Neural cell (in vitro differentiated cells): Measurements from ENCODE around the gene MGLL. TPM values are rescaled to one million over a fixed set of nuclear protein-coding genes. Genes with fewer than 3 reads are reported as not detected.

Experiments
- H2AFZ ChIP-seq: fragments of 200-600, 300-800 bp; sonication (generic), shearing (Covaris generic); 2 replicates; pipeline ENCODE4 v1.6.0; 2014; ENCODE audit warnings: low read depth, mild to moderate bottlenecking, antibody characterized with exemption, low read length, moderate library complexity
- H3F3A ChIP-seq: fragments of 200-600 bp; shearing (Covaris generic); 2 replicates; pipeline ENCODE4 v1.6.1; 2016; ENCODE audit warnings: mild to moderate bottlenecking, moderate library complexity, mixed read lengths, antibody characterized with exemption, low read length; ENCODE audit not compliant: insufficient read depth, poor library complexity, severe bottlenecking
- H3K27ac ChIP-seq: fragments of 200-600, 300-800 bp; sonication (generic), shearing (Covaris generic); 2 replicates; pipeline ENCODE4 v1.5.1; 2014; ENCODE audit warnings: mild to moderate bottlenecking, low read length, moderate library complexity
- H3K27me3 ChIP-seq: fragments of 300-800, 200-600 bp; sonication (generic), shearing (Covaris generic); 2 replicates; pipeline ENCODE4 v1.6.0; 2014; ENCODE audit warnings: mild to moderate bottlenecking, low read depth, low read length, moderate library complexity; ENCODE audit not compliant: insufficient read depth
- H3K36me3 ChIP-seq: fragments of 300-800, 200-600 bp; sonication (generic), shearing (Covaris generic); 2 replicates; pipeline ENCODE4 v1.5.1; 2014; ENCODE audit warnings: mild to moderate bottlenecking, antibody characterized with exemption, low read length, moderate library complexity; ENCODE audit not compliant: insufficient read depth
- H3K4me2 ChIP-seq: fragments of 300-800, 200-600 bp; sonication (generic), shearing (Covaris generic); 2 replicates; pipeline ENCODE4 v1.6.0; 2014; ENCODE audit warnings: mild to moderate bottlenecking, low read length
- H3K4me3 ChIP-seq: fragments of 300-800, 200-600 bp; sonication (generic), shearing (Covaris generic); 2 replicates; pipeline ENCODE4 v1.5.1; 2014; ENCODE audit warnings: mild to moderate bottlenecking, low read length, moderate library complexity
- H3K79me2 ChIP-seq: fragments of 200-600 bp; shearing (Covaris generic); replicated peaks from 2 replicates; pipeline ENCODE4 v1.6.0; 2014; ENCODE audit warnings: mild to moderate bottlenecking, low read length, moderate library complexity; ENCODE audit not compliant: insufficient read depth
- H3K9ac ChIP-seq: fragments of 300-800, 200-600 bp; sonication (generic), shearing (Covaris generic); 2 replicates; pipeline ENCODE4 v1.6.1; 2016; ENCODE audit warnings: mild to moderate bottlenecking, low read length, mixed read lengths
- H3K9me2 ChIP-seq: fragments of 200-600 bp; shearing (Covaris generic); 2 replicates; pipeline ENCODE4 v1.6.1; 2016; ENCODE audit warnings: mild to moderate bottlenecking, low read length, mixed read lengths; ENCODE audit not compliant: insufficient read depth
- H3K9me3 ChIP-seq: fragments of 200-600, 300-800 bp; sonication (generic), shearing (Covaris generic); 2 replicates; pipeline ENCODE4 v1.6.1; 2016; ENCODE audit warnings: mild to moderate bottlenecking, mixed run types, low read length, moderate library complexity, mixed read lengths
- H4K20me1 ChIP-seq: fragments of 200-600 bp; shearing (Covaris generic); 2 replicates; pipeline ENCODE4 v1.6.1; 2016; ENCODE audit warnings: mild to moderate bottlenecking, mixed run types; ENCODE audit not compliant: insufficient read depth
- EP300 ChIP-seq: fragments of 450-650 bp; conservative IDR thresholded peaks from 2 replicates; pipeline ENCODE4 v1.6.1; 2014; ENCODE audit warnings: antibody characterized with exemption, mild to moderate bottlenecking, moderate library complexity; ENCODE audit not compliant: poor library complexity, severe bottlenecking
- EZH2 ChIP-seq: fragments of 200-600, 300-800 bp; shearing (Covaris generic), sonication (generic); IDR thresholded peaks from 2 replicates; pipeline ENCODE4 v1.6.1; 2014; ENCODE audit warnings: antibody characterized with exemption, low read length, borderline replicate concordance, mild to moderate bottlenecking; ENCODE audit not compliant: insufficient read depth, poor library complexity, severe bottlenecking
- MXI1 ChIP-seq: fragments of 450-650 bp; conservative IDR thresholded peaks from 2 replicates; pipeline ENCODE4 v1.6.1; 2014; ENCODE audit warnings: antibody characterized with exemption, mild to moderate bottlenecking; ENCODE audit not compliant: poor library complexity, severe bottlenecking
- POLR2AphosphoS5 ChIP-seq: IDR thresholded peaks from 2 replicates; pipeline ENCODE4 v1.6.1; 2012
- RAD21 ChIP-seq: fragments of 450-650 bp; conservative IDR thresholded peaks from 2 replicates; pipeline ENCODE4 v1.6.1; 2014; ENCODE audit warnings: antibody characterized with exemption, mild to moderate bottlenecking, moderate library complexity
- SMC3 ChIP-seq: fragments of 450-650 bp; conservative IDR thresholded peaks from 2 replicates; pipeline ENCODE4 v1.6.1; 2014; ENCODE audit warnings: antibody characterized with exemption, mild to moderate bottlenecking, moderate library complexity; ENCODE audit not compliant: poor library complexity
- TAF1 ChIP-seq: IDR thresholded peaks from 2 replicates; pipeline ENCODE4 v1.6.1; 2012; ENCODE audit warnings: low read depth
- polyA plus RNA-seq: library from polyadenylated mRNA; depleted of rRNA; stranded (reverse); fragments of >200 nt; gene quantifications from 2 replicates; pipeline ENCODE4 v1.2.3, GENCODE V29; 2014
- TF ChIP-seq, protein P1 (sequence below): IDR thresholded peaks from 2 replicates; pipeline ENCODE4 v1.6.1; 2012; ENCODE audit warnings: borderline replicate concordance
- TF ChIP-seq, protein P2 (sequence below): fragments of 450-650 bp; IDR thresholded peaks from 2 replicates; pipeline ENCODE4 v1.5.1; 2014; ENCODE audit warnings: antibody characterized with exemption, mild to moderate bottlenecking, moderate library complexity; ENCODE audit not compliant: poor library complexity, severe bottlenecking

MGLL gene
- polyA plus RNA-seq, 1 donor from 2014 or later: 2.0 TPM

DNA sequence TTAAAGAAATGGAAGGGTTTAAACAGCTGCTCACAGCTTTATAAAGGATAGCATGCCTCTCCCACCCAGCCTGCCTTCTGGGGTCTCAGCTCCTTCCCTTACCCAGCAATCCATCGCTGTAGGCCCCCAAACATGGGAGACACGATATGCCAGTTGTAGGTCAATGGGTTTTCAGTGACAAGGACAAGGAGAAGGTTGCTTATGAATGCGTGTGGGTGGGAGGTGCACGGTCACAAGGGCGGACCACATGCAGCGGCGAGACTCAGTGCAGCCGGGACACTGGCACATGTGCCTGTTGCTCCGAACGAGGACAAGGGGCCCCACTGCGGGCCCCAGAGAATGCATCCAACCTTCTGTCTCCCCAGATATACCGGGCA is 67.0 kb downstream of the MGLL start:
- no peaks in the 10 kb centered on the region for H3F3A ChIP-seq
- no peaks in the 10 kb centered on the region for H3K79me2 ChIP-seq
- no peaks in the 10 kb centered on the region for H3K36me3 ChIP-seq
- H4K20me1 ChIP-seq: no peaks in the 10 kb centered on the region
- no peak overlapping the region for H2AFZ ChIP-seq
- no peaks in the 10 kb centered on the region for H3K9me2 ChIP-seq
- no peak overlapping the region for H3K27ac ChIP-seq
- H3K4me3 ChIP-seq: no peak overlapping the region
- TF ChIP-seq, protein P1, sequence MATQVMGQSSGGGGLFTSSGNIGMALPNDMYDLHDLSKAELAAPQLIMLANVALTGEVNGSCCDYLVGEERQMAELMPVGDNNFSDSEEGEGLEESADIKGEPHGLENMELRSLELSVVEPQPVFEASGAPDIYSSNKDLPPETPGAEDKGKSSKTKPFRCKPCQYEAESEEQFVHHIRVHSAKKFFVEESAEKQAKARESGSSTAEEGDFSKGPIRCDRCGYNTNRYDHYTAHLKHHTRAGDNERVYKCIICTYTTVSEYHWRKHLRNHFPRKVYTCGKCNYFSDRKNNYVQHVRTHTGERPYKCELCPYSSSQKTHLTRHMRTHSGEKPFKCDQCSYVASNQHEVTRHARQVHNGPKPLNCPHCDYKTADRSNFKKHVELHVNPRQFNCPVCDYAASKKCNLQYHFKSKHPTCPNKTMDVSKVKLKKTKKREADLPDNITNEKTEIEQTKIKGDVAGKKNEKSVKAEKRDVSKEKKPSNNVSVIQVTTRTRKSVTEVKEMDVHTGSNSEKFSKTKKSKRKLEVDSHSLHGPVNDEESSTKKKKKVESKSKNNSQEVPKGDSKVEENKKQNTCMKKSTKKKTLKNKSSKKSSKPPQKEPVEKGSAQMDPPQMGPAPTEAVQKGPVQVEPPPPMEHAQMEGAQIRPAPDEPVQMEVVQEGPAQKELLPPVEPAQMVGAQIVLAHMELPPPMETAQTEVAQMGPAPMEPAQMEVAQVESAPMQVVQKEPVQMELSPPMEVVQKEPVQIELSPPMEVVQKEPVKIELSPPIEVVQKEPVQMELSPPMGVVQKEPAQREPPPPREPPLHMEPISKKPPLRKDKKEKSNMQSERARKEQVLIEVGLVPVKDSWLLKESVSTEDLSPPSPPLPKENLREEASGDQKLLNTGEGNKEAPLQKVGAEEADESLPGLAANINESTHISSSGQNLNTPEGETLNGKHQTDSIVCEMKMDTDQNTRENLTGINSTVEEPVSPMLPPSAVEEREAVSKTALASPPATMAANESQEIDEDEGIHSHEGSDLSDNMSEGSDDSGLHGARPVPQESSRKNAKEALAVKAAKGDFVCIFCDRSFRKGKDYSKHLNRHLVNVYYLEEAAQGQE: no peak
- TF ChIP-seq EZH2 (no peak), EP300 (no peak), RAD21 (no peak), POLR2AphosphoS5 (no peak), TAF1 (no peak), SMC3 (no peak), MXI1 (no peak)
- TF ChIP-seq, protein P2, sequence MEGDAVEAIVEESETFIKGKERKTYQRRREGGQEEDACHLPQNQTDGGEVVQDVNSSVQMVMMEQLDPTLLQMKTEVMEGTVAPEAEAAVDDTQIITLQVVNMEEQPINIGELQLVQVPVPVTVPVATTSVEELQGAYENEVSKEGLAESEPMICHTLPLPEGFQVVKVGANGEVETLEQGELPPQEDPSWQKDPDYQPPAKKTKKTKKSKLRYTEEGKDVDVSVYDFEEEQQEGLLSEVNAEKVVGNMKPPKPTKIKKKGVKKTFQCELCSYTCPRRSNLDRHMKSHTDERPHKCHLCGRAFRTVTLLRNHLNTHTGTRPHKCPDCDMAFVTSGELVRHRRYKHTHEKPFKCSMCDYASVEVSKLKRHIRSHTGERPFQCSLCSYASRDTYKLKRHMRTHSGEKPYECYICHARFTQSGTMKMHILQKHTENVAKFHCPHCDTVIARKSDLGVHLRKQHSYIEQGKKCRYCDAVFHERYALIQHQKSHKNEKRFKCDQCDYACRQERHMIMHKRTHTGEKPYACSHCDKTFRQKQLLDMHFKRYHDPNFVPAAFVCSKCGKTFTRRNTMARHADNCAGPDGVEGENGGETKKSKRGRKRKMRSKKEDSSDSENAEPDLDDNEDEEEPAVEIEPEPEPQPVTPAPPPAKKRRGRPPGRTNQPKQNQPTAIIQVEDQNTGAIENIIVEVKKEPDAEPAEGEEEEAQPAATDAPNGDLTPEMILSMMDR: no peak
- no peaks in the 10 kb centered on the region for H3K27me3 ChIP-seq
- H3K9me3 ChIP-seq: no peaks in the 10 kb centered on the region
- no peak overlapping the region for H3K4me2 ChIP-seq
- no peak overlapping the region for H3K9ac ChIP-seq

DNA sequence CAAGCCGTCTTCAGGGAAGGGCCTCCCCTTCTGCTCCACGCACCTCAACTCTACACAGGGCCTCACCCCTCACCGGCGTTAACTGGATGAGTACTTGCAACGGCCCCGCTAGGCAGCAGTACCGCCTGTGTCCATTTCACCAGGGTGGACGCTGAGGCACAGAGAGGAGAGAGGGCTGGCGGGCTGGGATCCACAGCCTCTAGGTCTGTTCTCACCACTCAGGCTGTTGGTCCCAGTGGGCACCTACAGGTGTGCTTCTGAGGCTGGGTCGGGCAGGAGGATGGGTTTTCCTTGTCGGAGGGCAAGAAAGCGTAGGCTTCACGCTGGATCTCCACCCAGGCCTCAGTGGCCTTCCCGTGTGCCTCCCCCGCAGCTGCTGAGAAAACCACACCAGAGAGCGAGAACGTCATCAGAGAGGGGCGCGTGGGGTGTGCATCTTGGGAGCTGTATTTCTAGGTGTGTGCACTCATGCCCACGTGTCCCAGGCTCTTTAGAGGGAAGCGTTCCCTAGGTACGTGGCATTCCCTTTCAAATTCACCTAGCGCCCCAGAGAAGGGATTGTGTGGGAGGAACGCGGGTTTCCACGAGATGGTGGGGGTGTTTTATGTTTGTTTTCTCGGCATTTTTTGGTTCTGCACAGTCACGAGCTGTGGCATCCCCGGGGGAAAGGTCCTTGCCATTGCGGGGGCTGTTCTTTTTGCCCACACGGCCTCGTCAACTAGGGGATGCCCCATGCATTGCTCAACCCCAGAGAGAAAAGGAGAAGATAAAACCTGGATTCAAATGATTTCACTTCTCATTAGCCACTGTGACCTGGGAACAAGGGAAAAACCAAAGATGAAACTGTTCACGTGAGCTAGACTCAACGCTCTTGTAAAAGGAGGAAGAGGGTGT is 67.7 kb downstream of the MGLL start:
- TF ChIP-seq TAF1 (no peak), EP300 (no peak), SMC3 (no peak)
- H3F3A ChIP-seq: no peaks in the 10 kb centered on the region
- H3K79me2 ChIP-seq: no peaks in the 10 kb centered on the region
- H3K4me2 ChIP-seq: no peak overlapping the region
- no peaks in the 10 kb centered on the region for H3K36me3 ChIP-seq
- no peak overlapping the region for H2AFZ ChIP-seq
- no peak overlapping the region for H3K4me3 ChIP-seq
- H3K27ac ChIP-seq: no peak overlapping the region
- H3K9me3 ChIP-seq: no peaks in the 10 kb centered on the region
- H3K9ac ChIP-seq: no peak overlapping the region
- no peaks in the 10 kb centered on the region for H4K20me1 ChIP-seq
- no peaks in the 10 kb centered on the region for H3K27me3 ChIP-seq
- no peaks in the 10 kb centered on the region for H3K9me2 ChIP-seq
